GM18520 (cell line): ENCODE data around the gene UBTF.
"Not testable (repeated sequence)": the region's sequence is repeated elsewhere in the genome, so short reads cannot be mapped to it uniquely, and the experiment has no call there.

Source experiments
- ATAC-seq: cut with Tn5 transposase; IDR thresholded peaks from one replicate; pipeline ENCODE4 v1.9.1; 2021; ENCODE audit not compliant: unreplicated experiment

The UBTF gene

DNA sequence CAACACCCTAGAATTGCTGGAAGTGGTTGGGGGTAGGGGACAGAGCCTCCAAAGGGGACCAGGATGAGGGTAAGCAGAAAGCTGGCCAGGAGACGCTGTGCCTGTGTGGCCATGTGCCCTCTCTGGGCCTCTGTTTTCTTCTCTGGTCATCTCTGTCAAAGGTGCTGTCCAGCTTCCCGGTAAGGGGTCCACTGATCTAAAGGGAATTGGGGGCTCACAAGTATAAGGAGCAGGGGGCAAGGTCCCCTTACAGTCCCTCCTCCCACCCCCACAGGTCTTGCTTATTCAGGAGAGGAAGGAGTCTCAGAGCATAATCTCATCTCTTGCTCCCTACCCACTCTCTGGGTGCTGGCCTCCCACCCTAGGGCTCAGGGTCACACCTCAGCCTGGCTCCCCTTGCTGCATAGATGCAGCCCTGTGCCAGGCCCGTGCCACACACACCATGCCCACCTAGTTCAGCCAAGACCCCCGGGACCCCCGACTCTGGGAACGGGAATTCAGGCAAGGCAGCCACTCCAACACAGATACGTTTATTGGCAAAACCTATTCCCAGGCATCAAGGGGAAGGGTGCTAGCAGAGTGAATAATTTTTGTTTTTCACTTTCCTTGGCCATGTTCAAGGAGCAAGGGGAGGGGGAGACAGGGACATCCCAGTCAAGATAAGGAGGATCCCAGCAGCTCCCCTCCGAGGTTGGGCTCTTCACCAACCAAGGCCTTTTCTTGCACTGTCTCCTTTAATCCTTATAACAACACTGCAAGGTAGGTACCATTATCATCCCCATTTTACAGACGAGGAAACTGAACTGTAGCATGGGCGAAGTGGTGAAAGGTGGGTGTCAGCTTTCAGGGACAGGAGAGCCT is 28.6 kb upstream of the UBTF start:
- no peak for ATAC-seq

DNA sequence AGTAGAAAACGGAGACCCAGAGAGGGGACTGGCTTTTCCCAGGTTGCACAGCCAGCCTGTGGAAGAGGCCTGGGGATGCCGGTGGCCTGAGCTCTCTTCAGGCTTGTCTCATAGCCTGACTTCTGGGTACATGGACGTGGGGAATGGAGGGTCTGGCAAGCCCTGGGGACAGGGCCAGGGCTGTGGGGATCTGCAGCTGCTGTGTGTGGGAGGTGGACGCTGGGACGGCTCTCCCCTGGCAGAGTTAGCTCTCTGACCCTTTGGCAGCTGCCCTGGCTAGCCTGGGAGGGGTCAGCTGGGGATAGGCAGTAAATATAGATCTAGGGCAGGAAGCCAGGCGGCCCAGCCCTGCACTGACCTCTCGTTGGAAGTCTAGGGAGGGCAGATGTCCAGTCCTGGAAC is 28.0 kb upstream of the UBTF start:
- no peak for ATAC-seq

DNA sequence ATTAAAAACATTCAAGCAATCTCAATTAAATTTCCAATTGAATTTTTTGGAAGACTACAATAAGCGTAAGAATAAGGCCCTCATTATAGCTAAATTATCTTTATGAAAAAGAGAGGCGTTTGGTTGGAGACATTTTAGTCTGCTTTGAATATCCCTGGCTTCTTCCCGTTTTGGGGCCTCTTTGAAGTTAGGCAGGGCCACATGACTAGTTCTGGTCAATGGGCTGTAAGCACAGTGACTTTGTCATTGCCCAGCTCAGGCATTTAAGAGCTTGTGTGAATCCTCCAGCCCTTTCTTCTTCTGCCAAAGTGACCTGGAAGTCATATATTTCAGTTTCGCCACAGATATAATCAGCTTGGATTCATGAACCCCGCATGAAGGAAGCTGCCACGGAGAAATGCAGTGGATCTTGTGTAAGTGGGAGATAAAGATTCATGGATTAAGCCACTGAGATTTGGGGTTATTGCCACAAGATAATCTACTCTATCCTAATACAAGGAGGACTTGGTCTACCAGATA is 21.7 kb upstream of the UBTF start:
- no peak for ATAC-seq

DNA sequence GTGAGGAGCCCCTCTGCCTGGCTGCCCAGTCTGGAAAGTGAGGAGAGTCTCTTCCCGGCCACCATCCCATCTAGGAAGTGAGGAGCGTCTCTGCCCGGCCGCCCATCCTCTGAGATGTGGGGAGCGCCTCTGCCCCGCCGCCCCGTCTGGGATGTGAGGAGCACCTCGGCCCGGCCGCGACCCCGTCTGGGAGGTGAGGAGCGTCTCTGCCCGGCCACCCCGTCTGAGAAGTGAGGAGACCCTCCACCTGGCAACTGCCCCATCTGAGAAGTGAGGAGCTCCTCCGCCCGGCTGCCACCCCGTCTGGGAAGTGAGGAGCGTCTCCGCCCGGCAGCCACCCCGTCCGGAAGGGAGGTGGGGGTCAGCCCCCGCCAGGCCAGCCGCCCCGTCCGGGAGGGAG is 18.4 kb upstream of the UBTF start:
- ATAC-seq, result not testable (repeated sequence)

DNA sequence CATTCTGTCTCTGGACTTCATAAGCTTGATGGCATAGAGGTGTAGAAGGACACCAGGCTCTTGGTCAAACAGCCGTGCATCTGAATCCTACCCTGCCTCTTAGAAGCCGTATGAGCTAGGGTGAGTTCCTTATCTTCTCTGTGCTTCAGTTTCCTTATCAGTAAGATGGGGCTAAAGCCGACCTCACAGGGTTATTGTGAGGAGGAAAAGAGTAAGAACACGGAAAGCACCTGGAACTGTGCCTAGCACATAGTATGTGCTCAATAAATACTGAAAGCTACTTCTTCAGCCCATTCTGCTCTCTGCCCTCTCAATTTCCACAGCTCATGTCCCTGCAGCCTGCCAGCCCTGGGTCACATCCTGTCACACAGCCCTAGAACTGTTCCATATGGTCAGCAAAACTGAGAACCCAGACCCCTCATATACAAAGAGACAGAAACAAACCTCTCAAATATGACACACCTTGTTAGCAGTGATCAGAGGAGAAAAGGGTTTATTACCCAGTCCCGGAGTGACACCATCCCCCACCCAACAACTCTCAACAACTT is 17.0 kb upstream of the UBTF start:
- ATAC-seq, result no peak

DNA sequence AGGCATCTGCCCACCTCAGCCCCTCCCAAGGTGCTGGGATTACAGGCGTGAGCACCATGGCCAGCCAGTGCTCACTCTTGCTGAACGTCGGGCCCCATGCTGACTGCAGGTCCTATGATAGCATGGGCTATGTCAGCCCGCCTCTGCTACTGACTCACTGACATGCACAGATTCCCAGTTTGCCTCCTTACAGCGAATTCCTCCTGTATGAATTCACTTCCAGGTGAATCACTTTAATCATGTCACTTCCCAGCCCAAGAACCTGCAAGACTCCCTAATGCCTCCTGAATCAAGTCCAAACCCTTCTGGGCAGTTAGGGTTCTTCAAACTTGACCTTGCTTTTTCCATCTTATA is 16.1 kb upstream of the UBTF start:
- no peak for ATAC-seq

DNA sequence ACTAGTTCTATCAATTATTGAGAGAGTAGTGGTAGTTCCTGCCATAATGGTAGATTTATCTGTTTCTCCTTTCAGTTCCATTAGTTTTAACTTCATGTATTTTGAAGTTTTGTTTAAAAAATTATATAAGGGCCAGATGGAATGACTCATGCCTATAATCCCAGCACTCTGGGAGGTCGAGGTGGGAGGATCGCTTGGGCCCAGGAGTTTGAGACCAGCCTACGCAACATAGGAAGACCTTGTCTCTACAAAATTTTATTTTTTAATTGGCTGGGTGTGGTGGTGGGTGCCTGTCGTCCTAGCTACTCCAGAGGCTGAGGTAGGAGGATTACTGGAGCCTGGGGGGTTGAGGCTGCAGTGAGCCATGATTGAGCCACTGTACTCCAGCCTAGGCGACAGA is 14.1 kb upstream of the UBTF start:
- ATAC-seq, result no peak

DNA sequence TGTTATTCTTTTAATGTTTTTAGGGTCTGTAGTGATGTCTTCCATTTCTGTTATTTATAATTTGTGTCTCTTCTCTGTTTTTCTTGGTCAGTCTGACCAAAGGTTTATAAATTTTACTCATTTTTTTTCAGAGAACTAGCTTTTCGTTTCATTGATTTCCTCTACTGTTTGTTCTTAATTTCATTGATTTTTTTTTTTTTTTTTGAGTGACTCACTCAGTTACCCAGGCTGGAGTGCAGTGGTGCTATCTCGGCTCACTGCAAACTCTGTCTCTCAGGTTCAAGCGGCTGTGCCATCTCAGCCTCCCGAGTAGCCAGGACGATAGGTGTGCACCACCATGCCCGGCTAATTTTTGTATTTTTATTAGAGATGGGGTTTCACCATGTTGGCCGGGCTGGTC is 12.6 kb upstream of the UBTF start:
- ATAC-seq, result no peak

DNA sequence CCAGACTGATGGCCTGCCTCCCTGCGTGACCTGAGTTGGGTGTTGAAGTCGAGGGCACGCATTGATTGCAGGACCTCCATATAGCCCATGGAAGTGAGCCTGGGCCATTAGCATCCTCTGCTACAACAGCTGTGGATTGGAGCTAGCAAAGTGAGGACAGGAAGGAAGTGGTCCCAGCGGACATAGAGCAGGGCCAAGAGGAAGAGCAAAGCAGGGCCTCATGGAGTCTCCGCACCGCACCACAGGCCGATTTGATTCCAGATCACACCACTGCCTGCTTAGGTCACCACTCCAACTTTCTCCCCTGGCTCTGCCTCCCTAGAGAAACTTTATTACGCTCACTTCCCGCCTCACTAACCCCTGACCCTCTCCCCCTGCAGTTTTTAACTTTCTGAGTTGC is 10.7 kb upstream of the UBTF start:
- ATAC-seq, result no peak

DNA sequence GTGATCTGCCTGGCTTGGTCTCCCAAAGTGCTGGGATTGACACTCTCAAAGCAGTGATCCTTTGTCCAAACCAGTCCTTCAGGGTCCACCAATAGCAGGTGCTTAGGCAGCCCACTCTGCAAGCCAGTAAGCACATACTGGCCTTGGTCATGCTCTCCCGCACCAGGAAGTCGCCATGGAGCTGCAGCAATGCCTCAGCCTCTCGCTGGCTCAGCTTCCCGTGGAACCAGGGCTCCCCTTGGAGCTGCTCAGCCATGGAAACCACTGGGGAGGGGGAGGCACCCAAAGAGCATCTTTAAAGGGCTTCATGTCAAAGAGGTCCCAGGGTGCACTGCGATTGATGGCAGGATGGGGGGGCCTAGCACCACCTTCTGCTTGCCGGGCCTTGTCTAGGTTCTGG is 9.6 kb upstream of the UBTF start:
- ATAC-seq, result no peak

DNA sequence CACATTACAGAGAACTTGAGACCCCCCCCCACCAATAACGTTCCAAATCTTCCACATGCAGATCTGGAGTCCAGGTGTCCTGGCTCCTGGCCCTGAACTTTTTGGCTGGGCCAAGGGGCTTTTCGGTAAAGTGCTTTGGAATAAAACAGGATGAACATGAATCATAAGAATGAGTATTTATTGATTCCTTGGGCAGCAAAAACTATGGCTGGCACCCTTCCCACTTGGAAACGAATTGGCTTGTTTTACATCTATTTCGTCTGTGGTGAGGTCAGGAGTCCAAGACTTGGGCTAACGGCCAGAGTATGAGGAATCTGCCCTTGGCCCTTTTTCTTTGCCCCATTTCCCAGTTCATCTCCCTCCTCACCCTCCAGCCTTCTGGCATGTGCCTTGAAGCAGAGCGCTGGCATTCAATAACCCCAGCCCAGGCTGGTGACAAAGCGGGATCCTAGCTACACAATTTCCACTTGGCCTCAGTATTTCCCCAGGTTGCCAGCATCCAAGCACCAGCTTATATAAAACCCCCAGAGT is 4.1 kb upstream of the UBTF start:
- ATAC-seq, result no peak

DNA sequence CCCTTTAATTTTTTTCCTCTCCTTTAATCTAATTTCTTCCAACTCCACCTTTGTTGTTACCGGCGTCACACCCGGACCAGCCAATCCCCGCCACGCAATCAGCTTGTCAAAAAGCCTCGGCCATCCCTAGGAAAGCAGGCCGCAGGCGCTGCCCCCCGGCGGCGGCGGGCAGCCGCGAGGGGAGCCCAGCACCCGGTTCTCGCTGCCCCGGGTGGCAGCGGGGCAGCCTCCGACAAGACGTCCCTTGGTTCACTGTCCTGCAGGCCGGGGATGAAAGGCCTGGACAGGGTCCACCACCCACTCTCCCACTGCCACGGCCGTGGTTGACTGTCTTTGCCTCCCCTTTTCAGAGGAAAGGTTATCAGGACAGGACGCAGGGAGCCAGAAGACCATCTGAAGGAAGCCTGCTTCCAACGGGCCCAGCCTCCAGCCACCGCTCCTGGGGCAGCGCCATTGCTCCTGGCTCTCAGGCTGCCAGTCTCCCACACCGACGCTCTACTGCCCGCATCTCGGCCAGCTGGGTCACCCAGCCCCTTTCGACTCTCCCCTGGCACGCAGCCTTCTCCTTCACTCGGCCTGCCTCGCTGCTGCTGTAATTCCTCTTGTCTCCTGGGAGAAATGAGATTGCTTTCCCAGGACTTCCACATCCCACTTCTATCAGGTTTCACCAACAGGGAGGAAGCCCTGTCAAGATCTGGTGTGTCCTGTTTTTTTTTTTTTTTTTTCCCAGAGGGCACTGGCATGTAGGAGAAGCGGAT is 2.8 kb upstream of the UBTF start:
- ATAC-seq, result no peak

DNA sequence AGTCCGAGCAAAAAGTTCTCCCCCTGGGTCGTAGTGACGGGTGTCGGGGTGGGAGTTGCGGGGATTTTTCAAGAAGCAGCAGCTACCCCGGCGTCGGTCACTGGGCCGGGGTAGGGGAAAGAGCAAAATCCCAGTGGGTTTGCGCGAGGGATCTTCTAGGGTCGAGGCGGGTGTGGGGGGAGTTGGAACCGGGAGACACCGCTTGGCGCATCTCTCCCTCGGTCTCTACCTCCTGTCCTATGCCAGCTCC is 2.3 kb upstream of the UBTF start:
- ATAC-seq, result no peak

DNA sequence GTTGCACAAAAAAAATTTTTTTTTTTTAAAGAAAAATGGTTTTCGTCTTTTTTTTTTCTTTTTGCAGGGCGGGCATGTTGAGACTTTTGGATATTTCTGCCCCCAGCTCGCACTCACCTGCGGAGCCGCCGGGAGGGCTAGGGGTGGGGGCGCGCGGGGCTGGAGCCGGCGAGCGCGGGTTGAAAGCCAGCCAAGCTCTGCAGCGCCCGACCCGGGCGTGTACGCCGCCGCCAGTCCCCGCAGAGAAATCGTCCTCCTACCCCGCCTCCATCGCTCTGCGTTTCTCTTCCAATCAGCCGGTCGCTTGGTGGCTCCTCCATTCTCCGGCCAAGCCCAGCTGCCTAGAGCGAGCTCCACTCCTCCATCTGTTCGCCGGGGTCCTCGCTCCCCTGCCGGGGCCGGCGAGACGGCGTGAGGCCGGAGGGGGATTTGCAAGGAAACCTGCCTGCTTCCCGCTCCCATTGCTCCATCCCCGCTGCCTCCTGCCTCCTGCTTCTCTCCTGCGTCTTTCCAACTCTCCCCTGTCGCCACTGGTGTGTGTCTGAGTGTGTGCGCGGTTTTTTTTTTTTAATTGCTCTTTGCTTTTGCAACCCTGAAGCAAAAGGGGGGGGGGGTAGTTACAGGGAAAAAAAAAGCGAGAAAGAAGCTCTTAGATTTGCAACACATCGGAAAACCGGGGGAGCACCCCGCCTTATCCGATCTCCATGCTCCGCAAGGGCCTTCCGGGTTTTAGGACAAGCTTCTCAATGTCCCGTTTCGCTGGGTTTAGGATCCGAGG is 1.8 kb upstream of the UBTF start:
- ATAC-seq, result no peak

DNA sequence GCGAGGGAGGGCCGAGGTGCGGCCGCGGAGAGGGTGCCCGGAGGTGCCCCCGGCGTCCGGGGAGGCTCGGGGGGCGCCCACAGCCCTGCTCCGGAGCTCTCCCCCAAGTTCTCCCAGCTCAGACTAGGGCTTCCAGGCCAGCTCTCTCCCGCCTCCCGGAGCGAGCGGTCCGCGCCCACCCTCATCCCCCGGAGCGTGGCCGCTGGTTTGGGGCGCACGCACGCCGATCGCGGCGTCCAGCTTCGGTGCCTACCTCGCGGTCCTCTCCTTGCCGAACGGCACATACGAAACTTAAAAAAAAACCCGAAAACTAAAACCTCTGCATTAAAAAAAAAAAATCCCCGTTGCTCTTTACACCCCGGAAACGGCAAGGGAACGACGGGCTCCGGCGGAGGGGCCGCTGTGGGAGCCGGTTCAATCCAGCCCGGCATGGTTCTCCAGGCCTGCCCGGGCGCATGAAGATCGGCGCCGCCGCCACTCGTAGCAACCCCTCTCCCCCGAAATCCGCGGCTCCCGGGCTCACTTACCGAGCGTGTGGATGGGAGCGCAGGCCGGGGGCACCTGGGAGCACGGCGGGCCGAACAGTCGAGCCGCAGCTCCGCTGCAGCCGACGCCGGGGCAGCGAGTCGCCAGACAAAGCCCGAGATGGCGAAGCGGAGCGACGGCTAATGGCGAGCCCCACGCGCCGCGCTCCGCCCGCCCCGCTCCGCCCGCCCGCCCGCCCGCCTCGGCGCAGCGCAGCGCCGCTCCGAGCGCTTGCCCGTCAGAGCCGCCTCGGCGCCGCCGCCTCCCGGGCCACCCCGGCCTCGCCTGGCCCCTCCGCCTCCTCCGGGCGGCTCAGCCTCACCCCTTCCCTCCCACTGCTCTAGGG is 973 bp upstream of the UBTF start:
- no peak for ATAC-seq

DNA sequence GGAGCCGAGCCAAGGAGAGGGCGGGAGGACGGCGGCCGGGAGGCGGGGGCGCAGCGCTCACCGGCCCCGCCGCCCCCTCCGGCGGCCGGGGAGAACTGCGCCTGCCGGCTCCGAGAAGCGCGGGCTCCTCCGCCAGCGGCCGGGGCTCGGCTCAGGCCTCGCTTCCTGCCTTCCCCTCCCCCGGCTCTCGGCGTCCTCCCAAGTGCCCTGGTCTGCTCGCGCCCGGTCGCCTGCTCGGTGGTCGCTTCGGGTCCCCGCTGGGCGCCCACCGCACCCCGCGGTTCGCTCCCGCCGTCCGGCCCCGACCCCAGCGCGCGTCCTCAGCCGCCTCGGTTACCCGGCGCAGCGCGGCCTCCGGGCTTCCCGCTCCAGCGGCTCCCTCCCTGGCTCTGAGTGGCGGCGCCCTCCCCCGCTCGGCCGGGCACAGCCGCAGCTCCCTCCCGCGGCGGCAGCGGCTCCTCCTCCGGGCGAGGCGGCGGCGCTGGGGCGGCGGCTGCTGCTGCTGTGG is 313 bp downstream of the UBTF start:
- peak; percentile 24 for ATAC-seq

DNA sequence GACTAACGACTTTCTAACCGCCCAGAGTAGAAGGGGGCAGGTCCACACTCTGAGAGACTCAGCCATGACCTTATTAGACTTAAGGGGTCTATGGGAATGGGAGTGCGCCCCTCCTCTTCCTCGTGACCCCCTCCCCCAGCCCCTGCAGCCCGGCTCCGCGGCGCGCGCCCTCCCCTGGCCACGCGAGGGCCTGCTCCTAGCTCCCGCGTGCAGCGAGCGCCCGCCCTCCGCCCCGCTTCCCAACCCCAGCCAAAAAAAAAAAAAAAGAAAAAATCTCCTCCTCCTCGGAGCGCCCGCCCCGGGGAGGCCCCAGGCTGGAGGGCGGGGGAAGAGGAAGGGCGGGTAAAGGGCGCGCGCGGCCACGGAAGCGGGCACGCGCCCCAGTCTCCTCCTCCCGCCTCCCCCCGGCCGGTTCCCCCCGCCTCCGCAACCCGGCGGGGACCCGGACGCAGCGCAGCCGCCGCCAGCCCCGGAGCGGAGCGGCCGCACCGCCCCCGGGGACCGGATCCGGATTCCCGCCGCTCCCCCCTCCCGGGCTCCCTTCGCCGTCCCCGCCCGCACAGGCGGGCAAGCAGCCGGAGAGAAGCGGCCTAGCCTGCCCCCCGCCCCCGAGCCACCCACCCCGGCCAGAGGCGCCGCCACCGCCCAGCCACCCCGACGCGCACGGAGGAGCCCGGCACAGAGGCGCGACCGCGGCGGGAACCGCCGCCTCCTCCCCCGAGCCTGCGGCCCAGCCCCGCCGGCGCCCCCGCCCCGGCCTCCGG is 949 bp downstream of the UBTF start:
- peak; percentile 25 for ATAC-seq

DNA sequence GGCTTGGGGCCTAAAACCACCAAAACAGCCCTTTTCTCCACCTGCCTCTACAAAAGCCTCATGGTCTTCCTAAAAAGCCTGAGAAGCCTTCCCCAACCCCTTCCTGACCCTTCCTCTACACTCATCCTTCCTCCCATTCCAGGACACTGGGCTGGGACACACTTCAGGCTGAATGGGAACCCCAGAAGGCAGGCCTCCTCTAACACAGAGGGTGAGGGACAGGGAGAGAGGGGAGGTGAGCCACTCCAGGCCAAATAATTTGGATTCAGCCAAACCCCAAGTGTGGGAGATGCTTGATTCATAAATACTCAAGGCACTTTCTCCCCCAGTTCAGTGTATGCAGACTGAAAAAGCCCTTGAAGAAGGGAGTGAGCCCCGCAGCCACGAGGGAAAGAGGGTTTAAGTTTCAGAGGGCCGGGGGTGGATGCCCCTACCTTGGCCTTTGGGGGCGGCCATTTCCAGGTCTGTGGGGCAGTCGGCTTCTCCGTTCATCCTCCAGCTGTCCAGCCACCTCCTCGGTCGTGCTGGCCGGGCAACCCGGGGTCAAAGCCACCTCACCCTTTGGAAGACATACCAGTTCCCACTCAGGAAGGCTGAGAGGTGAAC is 1.6 kb downstream of the UBTF start:
- ATAC-seq, result no peak

DNA sequence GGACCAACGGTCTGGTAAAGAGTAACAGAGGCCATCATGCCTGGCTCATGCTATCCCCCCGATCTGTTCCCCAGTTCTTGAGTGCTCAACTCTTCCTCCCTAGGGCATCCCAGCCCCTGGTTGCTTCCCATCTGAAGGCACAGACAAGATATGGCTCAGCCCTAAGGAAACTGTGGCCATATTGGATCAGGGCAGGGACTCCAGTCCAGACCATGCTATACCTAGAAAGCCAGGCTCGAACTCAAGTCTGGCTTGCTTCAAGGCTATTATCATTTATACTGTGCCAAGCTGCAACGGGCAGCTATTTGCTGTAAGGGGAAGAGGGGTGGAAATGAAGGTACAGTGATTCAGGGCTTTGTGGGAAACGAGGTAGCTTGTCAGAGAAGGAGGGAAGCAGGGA is 2.8 kb downstream of the UBTF start:
- ATAC-seq, result no peak
